Fibroblast of lung (primary cell): ENCODE data around the gene CTSO. TPM values are rescaled to one million over a fixed set of nuclear protein-coding genes. Genes with fewer than 3 reads are reported as not detected.
A peak's percentile ranks its signal among the peaks of the same experiment; 100 is the strongest.

Experiments
- DNase-seq, 2 donors: peaks; one replicate each; pipeline versions ENCODE4 v3.0.0 to v3.0.0-alpha.2; 2010; ENCODE audit warnings: low read depth in 2 of 2
- H2AFZ ChIP-seq: 2 replicates; pipeline ENCODE4 v1.5.1; 2012; ENCODE audit warnings: low read length, control low read depth, inconsistent platforms
- H3K27ac ChIP-seq: 2 replicates; pipeline ENCODE4 v1.5.1; 2011; ENCODE audit warnings: low read length, control low read depth; ENCODE audit not compliant: insufficient read depth
- H3K27me3 ChIP-seq: 2 replicates; pipeline ENCODE4 v1.5.1; 2011; ENCODE audit warnings: mild to moderate bottlenecking, low read length; ENCODE audit not compliant: control insufficient read depth, insufficient read depth
- H3K36me3 ChIP-seq: 2 replicates; pipeline ENCODE4 v1.5.1; 2011; ENCODE audit warnings: low read length; ENCODE audit not compliant: control insufficient read depth, insufficient read depth
- H3K4me1 ChIP-seq: 2 replicates; pipeline ENCODE4 v1.5.1; 2011; ENCODE audit warnings: low read length; ENCODE audit not compliant: control insufficient read depth, insufficient read depth; ENCODE audit errors: extremely low read depth
- H3K4me2 ChIP-seq: 2 replicates; pipeline ENCODE4 v1.5.1; 2011; ENCODE audit warnings: low read length, control low read depth; ENCODE audit not compliant: insufficient read depth; ENCODE audit errors: extremely low read depth
- H3K4me3 ChIP-seq, 4 experiments: fragments of 200-600 bp in 1 of 4; sonication (generic) in 1 of 4; replicated peaks in 1 of 4; 2 replicates each; pipeline ENCODE4 v1.5.1; 2011 to 2016; ENCODE audit warnings: low read length in 4 of 4, low read depth in 3 of 4, mild to moderate bottlenecking in 3 of 4, control low read depth in 2 of 4, inconsistent platforms in 1 of 4, mixed read lengths in 1 of 4; ENCODE audit not compliant: insufficient read depth in 1 of 4; ENCODE audit errors: control extremely low read depth in 1 of 4
- H3K79me2 ChIP-seq: 2 replicates; pipeline ENCODE4 v1.5.1; 2012; ENCODE audit warnings: mild to moderate bottlenecking, low read length, inconsistent platforms; ENCODE audit not compliant: control insufficient read depth, insufficient read depth
- H3K9ac ChIP-seq: 2 replicates; pipeline ENCODE4 v1.5.1; 2011; ENCODE audit warnings: mild to moderate bottlenecking, low read length, control low read depth; ENCODE audit not compliant: insufficient read depth
- H3K9me3 ChIP-seq: 2 replicates; pipeline ENCODE4 v1.5.1; 2012; ENCODE audit warnings: low read depth, low read length; ENCODE audit not compliant: control insufficient read depth, insufficient read depth
- H4K20me1 ChIP-seq: 2 replicates; pipeline ENCODE4 v1.5.1; 2011; ENCODE audit warnings: low read length; ENCODE audit not compliant: control insufficient read depth, insufficient read depth; ENCODE audit errors: extremely low read depth
- CTCF ChIP-seq, 2 donors: IDR thresholded peaks in 1 of 2; conservative IDR thresholded peaks in 1 of 2; 1 replicate in 1 of 2; 2 replicates in 1 of 2; pipeline ENCODE4 v1.5.1; 2011 to 2012; ENCODE audit warnings: low read length in 2 of 2, control low read depth in 1 of 2, inconsistent platforms in 1 of 2, low read depth in 1 of 2, mild to moderate bottlenecking in 1 of 2
- EZH2 ChIP-seq: IDR thresholded peaks from 2 replicates; pipeline ENCODE4 v1.5.1; 2012; ENCODE audit warnings: low read length, control low read depth, mild to moderate bottlenecking; ENCODE audit errors: missing control alignments
- polyA plus RNA-seq, 2 donors: library from polyadenylated mRNA; depleted of rRNA in 1 of 2; stranded (reverse) in 1 of 2; unstranded in 1 of 2; fragments of >200 nt; gene quantifications; 2 replicates each; pipeline ENCODE4 v1.2.1, GENCODE V29; 2011 to 2012; ENCODE audit warnings: missing spikeins in 1 of 2
- total RNA-seq: library from RNA; depleted of rRNA; stranded (reverse); fragments of >200 nt; gene quantifications from 2 replicates; pipeline ENCODE4 v1.2.1, GENCODE V29; 2014

CTSO gene
- total and polyA plus RNA-seq, 2 donors (not counting 1 experiment from before 2014, with no cell fraction given): 23.6 to 47.3 TPM

GRCh38 chr4:155906554-155907247 is 47.0 kb downstream of the CTSO start:
- peak; percentile 97 to 100 for DNase-seq
- Histone ChIP-seq H3K4me2 (peak overlapping the region; percentile 5), H3K9me3 (no peaks in the 10 kb centered on the region), H3K79me2 (no peaks in the 10 kb centered on the region), H4K20me1 (no peaks in the 10 kb centered on the region), H3K9ac (no peak overlapping the region), H3K27me3 (no peaks in the 10 kb centered on the region), H3K4me3 (peak overlapping the region in 1 of 4 experiments; percentile 9), H3K4me1 (no peaks in the 10 kb centered on the region), H3K27ac (no peak overlapping the region), H2AFZ (no peak overlapping the region), H3K36me3 (no peaks in the 10 kb centered on the region)
- TF ChIP-seq EZH2 (no peak), CTCF (conservative IDR thresholded peaks at IDR 0.05 in 1 of 2, IDR thresholded peaks at IDR 0.05 in 1 of 2; ENCODE audit: low read depth in 1 of 2, low read length in 2 of 2) (no peak)

GRCh38 chr4:155904331-155904730 is 49.3 kb downstream of the CTSO start:
- no peak for DNase-seq
- H3K4me2 ChIP-seq: no peak overlapping the region
- peaks cover 6% of the 10 kb centered on the region for H3K4me1 ChIP-seq
- no peaks in the 10 kb centered on the region for H4K20me1 ChIP-seq
- no peaks in the 10 kb centered on the region for H3K27me3 ChIP-seq
- no peak overlapping the region for H2AFZ ChIP-seq
- H3K9me3 ChIP-seq: no peaks in the 10 kb centered on the region
- TF ChIP-seq EZH2 (no peak), CTCF (conservative IDR thresholded peaks at IDR 0.05 in 1 of 2, IDR thresholded peaks at IDR 0.05 in 1 of 2; ENCODE audit: low read depth in 1 of 2, low read length in 2 of 2) (no peak)
- no peaks in the 10 kb centered on the region for H3K36me3 ChIP-seq
- no peak overlapping the region for H3K9ac ChIP-seq
- no peak overlapping the region for H3K4me3 ChIP-seq
- no peaks in the 10 kb centered on the region for H3K79me2 ChIP-seq
- H3K27ac ChIP-seq: no peak overlapping the region

GRCh38 chr4:155903453-155903852 is 50.2 kb downstream of the CTSO start, which contains the start of gene TDO2:
Gene TDO2 (plus strand): TSS chr4:155903696. CDS start chr4:155903759, 63 bp downstream.
- no peak within 1 kb of the TSS for H3K4me2 ChIP-seq
- no peak within 1 kb of the TSS for H2AFZ ChIP-seq
- no peak within 1 kb of the TSS for H3K9ac ChIP-seq
- H4K20me1 ChIP-seq: no peaks in the 10 kb centered on the region
- H3K27ac ChIP-seq: no peak within 1 kb of the TSS
- no peaks in the 10 kb centered on the region for H3K79me2 ChIP-seq
- DNase-seq: peak in 1 of 2 donors; percentile 70
- no peaks in the 10 kb centered on the region for H3K27me3 ChIP-seq
- no peaks in the 10 kb centered on the region for H3K36me3 ChIP-seq
- peaks cover 6% of the 10 kb centered on the region for H3K4me1 ChIP-seq
- TF ChIP-seq CTCF (conservative IDR thresholded peaks at IDR 0.05 in 1 of 2, IDR thresholded peaks at IDR 0.05 in 1 of 2; ENCODE audit: low read depth in 1 of 2, low read length in 2 of 2) (no peak), EZH2 (no peak)
- peak within 1 kb of the TSS in 1 of 4 experiments; percentile 25 for H3K4me3 ChIP-seq
- H3K9me3 ChIP-seq: no peaks in the 10 kb centered on the region
